Sigmoid colon (tissue), 4 donors: ENCODE results near the gene BIN1.

ENCODE experiments used
- POLR2AphosphoS5 ChIP-seq, 4 donors: sonication (generic); formaldehyde crosslinking; IDR thresholded peaks; one replicate each; pipeline ENCODE4 v1.6.1; 2017; ENCODE audit warnings: antibody characterized with exemption in 4 of 4
- TF ChIP-seq, protein P1 (sequence below), 4 experiments: fragments of 450-650 bp in 3 of 4; fragments of 200-600 bp in 1 of 4; IDR thresholded peaks; one replicate each; pipeline ENCODE4 v1.5.1; 2016 to 2019; ENCODE audit warnings: antibody characterized with exemption in 4 of 4, mild to moderate bottlenecking in 3 of 4, moderate library complexity in 2 of 4

GRCh38 chr2:127134235-127134634 is 27.3 kb upstream of the BIN1 start:
- TF ChIP-seq, protein P1, sequence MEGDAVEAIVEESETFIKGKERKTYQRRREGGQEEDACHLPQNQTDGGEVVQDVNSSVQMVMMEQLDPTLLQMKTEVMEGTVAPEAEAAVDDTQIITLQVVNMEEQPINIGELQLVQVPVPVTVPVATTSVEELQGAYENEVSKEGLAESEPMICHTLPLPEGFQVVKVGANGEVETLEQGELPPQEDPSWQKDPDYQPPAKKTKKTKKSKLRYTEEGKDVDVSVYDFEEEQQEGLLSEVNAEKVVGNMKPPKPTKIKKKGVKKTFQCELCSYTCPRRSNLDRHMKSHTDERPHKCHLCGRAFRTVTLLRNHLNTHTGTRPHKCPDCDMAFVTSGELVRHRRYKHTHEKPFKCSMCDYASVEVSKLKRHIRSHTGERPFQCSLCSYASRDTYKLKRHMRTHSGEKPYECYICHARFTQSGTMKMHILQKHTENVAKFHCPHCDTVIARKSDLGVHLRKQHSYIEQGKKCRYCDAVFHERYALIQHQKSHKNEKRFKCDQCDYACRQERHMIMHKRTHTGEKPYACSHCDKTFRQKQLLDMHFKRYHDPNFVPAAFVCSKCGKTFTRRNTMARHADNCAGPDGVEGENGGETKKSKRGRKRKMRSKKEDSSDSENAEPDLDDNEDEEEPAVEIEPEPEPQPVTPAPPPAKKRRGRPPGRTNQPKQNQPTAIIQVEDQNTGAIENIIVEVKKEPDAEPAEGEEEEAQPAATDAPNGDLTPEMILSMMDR (IDR thresholded peaks at IDR 0.05): no peak
- no peak for TF ChIP-seq POLR2AphosphoS5 (IDR thresholded peaks at IDR 0.05)
